Liver (tissue), 3 donors: ENCODE data around the gene RAB31.

Experiments used
- JUND ChIP-seq, 2 donors: IDR thresholded peaks; 2 replicates each; pipeline ENCODE4 v1.6.1; 2016; ENCODE audit warnings: antibody characterized with exemption in 2 of 2
- RXRA ChIP-seq, 2 donors: IDR thresholded peaks; 2 replicates each; pipeline ENCODE4 v1.6.1; 2017 to 2018; ENCODE audit warnings: antibody characterized with exemption in 2 of 2, mild to moderate bottlenecking in 1 of 2
- TAF1 ChIP-seq: conservative IDR thresholded peaks from 2 replicates; pipeline ENCODE4 v1.6.1; 2016; ENCODE audit warnings: antibody characterized with exemption, mild to moderate bottlenecking
- YY1 ChIP-seq: IDR thresholded peaks from 2 replicates; pipeline ENCODE4 v1.6.1; 2016; ENCODE audit warnings: antibody characterized with exemption, mild to moderate bottlenecking
- TF ChIP-seq, protein P1 (sequence below): IDR thresholded peaks from 2 replicates; pipeline ENCODE4 v1.6.1; 2016; ENCODE audit warnings: antibody characterized with exemption, mild to moderate bottlenecking
- TF ChIP-seq, protein P2 (sequence below): fragments of 150-350 bp; IDR thresholded peaks from 2 replicates; pipeline ENCODE4 v1.5.1; 2017; ENCODE audit warnings: improper control_type of control experiment, low read depth, low read length; ENCODE audit not compliant: missing input control
- TF ChIP-seq, protein P3 (sequence below): IDR thresholded peaks from 2 replicates; pipeline ENCODE4 v1.6.1; 2016; ENCODE audit warnings: antibody characterized with exemption
- TF ChIP-seq, protein P4 (sequence below): IDR thresholded peaks from 2 replicates; pipeline ENCODE4 v1.6.1; 2016; ENCODE audit warnings: antibody characterized with exemption
- donor health status: healthy.
- donor health status: healthy.

DNA sequence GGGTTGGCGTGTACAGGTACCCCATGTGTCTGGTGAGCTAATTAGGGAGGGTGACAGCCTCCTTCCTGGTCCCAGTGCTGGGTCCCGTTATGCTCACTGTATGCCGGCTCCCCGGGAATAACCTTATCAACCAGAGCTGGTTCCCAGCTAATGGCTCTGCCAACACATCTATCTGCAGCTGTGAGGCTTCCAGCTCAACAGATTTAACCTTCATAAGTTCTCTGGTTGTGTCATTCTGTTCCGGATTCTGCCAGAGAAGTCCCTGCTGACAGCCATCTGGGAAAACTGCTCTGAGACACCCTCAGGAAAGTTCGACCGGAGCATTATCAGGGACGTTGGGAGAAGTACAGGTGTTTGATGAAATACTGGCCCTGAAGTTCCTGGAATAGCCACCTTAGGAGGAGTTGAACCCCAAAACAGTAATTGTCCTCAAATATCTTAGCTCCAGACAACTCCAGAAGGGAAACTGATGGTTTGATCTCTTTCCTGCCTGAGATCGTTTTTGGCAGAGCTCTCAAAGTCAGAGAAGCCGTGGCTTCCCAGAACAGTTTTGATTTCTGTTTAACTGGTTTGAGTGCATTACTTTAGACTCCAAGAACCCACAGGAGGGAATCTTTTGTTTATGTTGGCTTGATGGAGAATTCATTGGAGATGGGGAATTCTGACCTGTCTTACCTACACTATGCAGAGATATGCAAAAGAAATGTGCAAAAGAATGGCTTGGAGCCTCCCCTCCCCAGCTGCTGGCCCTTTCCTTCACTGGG is 138.2 kb downstream of the RAB31 start:
- TF ChIP-seq TAF1 (no peak), YY1 (no peak), JUND (IDR thresholded peaks at IDR 0.05) (no peak), RXRA (IDR thresholded peaks at IDR 0.05) (no peak)
- TF ChIP-seq, protein P1, sequence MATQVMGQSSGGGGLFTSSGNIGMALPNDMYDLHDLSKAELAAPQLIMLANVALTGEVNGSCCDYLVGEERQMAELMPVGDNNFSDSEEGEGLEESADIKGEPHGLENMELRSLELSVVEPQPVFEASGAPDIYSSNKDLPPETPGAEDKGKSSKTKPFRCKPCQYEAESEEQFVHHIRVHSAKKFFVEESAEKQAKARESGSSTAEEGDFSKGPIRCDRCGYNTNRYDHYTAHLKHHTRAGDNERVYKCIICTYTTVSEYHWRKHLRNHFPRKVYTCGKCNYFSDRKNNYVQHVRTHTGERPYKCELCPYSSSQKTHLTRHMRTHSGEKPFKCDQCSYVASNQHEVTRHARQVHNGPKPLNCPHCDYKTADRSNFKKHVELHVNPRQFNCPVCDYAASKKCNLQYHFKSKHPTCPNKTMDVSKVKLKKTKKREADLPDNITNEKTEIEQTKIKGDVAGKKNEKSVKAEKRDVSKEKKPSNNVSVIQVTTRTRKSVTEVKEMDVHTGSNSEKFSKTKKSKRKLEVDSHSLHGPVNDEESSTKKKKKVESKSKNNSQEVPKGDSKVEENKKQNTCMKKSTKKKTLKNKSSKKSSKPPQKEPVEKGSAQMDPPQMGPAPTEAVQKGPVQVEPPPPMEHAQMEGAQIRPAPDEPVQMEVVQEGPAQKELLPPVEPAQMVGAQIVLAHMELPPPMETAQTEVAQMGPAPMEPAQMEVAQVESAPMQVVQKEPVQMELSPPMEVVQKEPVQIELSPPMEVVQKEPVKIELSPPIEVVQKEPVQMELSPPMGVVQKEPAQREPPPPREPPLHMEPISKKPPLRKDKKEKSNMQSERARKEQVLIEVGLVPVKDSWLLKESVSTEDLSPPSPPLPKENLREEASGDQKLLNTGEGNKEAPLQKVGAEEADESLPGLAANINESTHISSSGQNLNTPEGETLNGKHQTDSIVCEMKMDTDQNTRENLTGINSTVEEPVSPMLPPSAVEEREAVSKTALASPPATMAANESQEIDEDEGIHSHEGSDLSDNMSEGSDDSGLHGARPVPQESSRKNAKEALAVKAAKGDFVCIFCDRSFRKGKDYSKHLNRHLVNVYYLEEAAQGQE: no peak
- TF ChIP-seq, protein P2, sequence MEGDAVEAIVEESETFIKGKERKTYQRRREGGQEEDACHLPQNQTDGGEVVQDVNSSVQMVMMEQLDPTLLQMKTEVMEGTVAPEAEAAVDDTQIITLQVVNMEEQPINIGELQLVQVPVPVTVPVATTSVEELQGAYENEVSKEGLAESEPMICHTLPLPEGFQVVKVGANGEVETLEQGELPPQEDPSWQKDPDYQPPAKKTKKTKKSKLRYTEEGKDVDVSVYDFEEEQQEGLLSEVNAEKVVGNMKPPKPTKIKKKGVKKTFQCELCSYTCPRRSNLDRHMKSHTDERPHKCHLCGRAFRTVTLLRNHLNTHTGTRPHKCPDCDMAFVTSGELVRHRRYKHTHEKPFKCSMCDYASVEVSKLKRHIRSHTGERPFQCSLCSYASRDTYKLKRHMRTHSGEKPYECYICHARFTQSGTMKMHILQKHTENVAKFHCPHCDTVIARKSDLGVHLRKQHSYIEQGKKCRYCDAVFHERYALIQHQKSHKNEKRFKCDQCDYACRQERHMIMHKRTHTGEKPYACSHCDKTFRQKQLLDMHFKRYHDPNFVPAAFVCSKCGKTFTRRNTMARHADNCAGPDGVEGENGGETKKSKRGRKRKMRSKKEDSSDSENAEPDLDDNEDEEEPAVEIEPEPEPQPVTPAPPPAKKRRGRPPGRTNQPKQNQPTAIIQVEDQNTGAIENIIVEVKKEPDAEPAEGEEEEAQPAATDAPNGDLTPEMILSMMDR: no peak
- TF ChIP-seq, protein P3, sequence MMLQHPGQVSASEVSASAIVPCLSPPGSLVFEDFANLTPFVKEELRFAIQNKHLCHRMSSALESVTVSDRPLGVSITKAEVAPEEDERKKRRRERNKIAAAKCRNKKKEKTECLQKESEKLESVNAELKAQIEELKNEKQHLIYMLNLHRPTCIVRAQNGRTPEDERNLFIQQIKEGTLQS: no peak
- TF ChIP-seq, protein P4, sequence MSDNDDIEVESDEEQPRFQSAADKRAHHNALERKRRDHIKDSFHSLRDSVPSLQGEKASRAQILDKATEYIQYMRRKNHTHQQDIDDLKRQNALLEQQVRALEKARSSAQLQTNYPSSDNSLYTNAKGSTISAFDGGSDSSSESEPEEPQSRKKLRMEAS: no peak
